ENCODE results near the gene PLCXD1. TPM values are rescaled to one million over a fixed set of nuclear protein-coding genes. Genes with fewer than 3 reads are reported as not detected.

The PLCXD1 gene
- total RNA-seq, 1 donor from 2014 or later = 34.4 TPM

DNA sequence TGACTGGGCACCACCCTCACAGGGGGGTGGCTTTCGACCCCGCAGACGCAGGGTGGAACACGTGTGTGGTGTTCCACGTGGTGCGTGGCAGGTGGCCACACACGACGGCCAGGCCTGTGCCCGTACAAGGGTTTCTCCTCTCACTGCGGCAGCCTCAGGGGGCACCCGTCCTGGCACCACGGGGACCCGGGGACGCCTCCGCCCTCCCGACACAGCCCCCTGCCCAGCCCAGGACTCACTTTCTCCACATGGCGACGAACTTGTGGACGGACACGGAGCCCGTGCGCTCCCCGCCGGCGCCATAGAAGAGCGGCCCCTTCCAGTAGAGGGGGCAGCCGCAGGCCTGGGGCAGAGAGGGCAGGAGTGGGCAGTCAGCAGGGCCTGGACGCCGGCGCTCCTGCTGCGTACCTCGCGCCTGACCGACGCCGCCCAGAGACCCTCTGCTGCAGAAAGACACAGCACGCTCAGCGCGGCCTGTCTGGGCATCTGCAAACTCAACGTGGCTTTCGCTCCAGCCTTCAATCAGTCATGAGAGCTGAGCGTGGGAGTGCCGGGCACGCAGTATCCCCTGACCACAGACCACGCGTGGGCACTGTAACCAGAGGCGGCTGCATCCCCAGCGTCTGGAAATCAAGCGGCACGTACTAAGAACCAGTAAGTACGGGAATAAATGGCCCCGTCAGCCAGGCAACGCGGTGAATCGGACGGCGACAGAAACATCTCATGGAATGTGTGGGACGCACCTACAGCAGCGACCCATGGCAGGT lies 66.4 kb downstream of the PLCXD1 start:
- no peaks in the 10 kb centered on the region for H3K9me3 ChIP-seq
- intact Hi-C loops (cut with DNase I) = no loop called here
- no peak for TF ChIP-seq CTCF (IDR thresholded peaks at IDR 0.05)
- ATAC-seq (no peak), DNase-seq (peak; percentile 58)
- no peaks in the 10 kb centered on the region for H3K27me3 ChIP-seq
- H3K27ac ChIP-seq = no peak overlapping the region
- peaks cover 3% of the 10 kb centered on the region for H3K4me1 ChIP-seq
- no peaks in the 10 kb centered on the region for H3K36me3 ChIP-seq
- H3K4me3 ChIP-seq = no peak overlapping the region

GRCh38 chrX:348461-349117 lies 67.4 kb downstream of the PLCXD1 start:
- TF ChIP-seq CTCF (IDR thresholded peaks at IDR 0.05) = no peak
- Histone ChIP-seq H3K4me1 (peaks cover 3% of the 10 kb centered on the region), H3K36me3 (no peaks in the 10 kb centered on the region), H3K27me3 (no peaks in the 10 kb centered on the region), H3K9me3 (no peaks in the 10 kb centered on the region), H3K4me3 (no peak overlapping the region), H3K27ac (no peak overlapping the region)
- DNase-seq (peak; percentile 28), ATAC-seq (no peak)
- intact Hi-C loops (cut with DNase I) = no loop called here

- ATAC-seq (no peak), DNase-seq (peak; percentile 45)
- H3K36me3 ChIP-seq = no peaks in the 10 kb centered on the region
- H3K9me3 ChIP-seq = no peaks in the 10 kb centered on the region
- H3K27ac ChIP-seq = no peak overlapping the region
- H3K4me1 ChIP-seq = peaks cover 3% of the 10 kb centered on the region
- intact Hi-C loops (cut with DNase I) = no loop called here
- no peak overlapping the region for H3K4me3 ChIP-seq
- no peaks in the 10 kb centered on the region for H3K27me3 ChIP-seq
- TF ChIP-seq CTCF (IDR thresholded peaks at IDR 0.05) = no peak
Measured at GRCh38 chrX:349196-349595, 68.0 kb downstream of the PLCXD1 start.

GRCh38 chrX:349702-350101 lies 68.5 kb downstream of the PLCXD1 start:
- no peak for TF ChIP-seq CTCF (IDR thresholded peaks at IDR 0.05)
- no peaks in the 10 kb centered on the region for H3K27me3 ChIP-seq
- H3K4me1 ChIP-seq = peaks cover 3% of the 10 kb centered on the region
- no peak for ATAC-seq
- intact Hi-C loops (cut with DNase I) = no loop called here
- H3K27ac ChIP-seq = no peak overlapping the region
- H3K36me3 ChIP-seq = no peaks in the 10 kb centered on the region
- H3K9me3 ChIP-seq = no peaks in the 10 kb centered on the region
- no peak overlapping the region for H3K4me3 ChIP-seq
- peak; percentile 16 for DNase-seq

- no peak for ATAC-seq
- H3K9me3 ChIP-seq = no peaks in the 10 kb centered on the region
- H3K4me3 ChIP-seq = no peak overlapping the region
- DNase-seq = no peak
- H3K27ac ChIP-seq = no peak overlapping the region
- intact Hi-C loops (cut with DNase I) = no loop called here
- no peak for TF ChIP-seq CTCF (IDR thresholded peaks at IDR 0.05)
- H3K27me3 ChIP-seq = no peaks in the 10 kb centered on the region
- no peaks in the 10 kb centered on the region for H3K36me3 ChIP-seq
- peaks cover 3% of the 10 kb centered on the region for H3K4me1 ChIP-seq
Measured at GRCh38 chrX:350148-350533, 69.0 kb downstream of the PLCXD1 start.

All from upper lobe of right lung (tissue), 1 donor.